Measurements from ENCODE around the gene ATXN7L1. TPM values are rescaled to one million over a fixed set of nuclear protein-coding genes. Genes with fewer than 3 reads are reported as not detected.

The ATXN7L1 gene
- total RNA-seq, 1 experiment from 2014 or later: 24.3 TPM

- peaks cover 5% of the 10 kb centered on the region for H3K27me3 Mint-ChIP-seq (ENCODE audit: low read depth)
- Histone ChIP-seq H3K4me2 (ENCODE audit: insufficient read depth, insufficient read length, low read length) (no peak overlapping the region), H3K9ac (ENCODE audit: extremely low read depth, insufficient read length, low read length) (no peak overlapping the region), H2BK20ac (ENCODE audit: low read depth, low read length, poor library complexity, severe bottlenecking) (no peak overlapping the region), H2BK12ac (ENCODE audit: insufficient read length, low read depth, low read length) (no peak overlapping the region), H2BK15ac (ENCODE audit: low read depth, low read length) (no peak overlapping the region), H4K20me1 (ENCODE audit: control insufficient read depth, insufficient read depth, insufficient read length) (peaks cover 4% of the 10 kb centered on the region), H4K8ac (replicated peaks; ENCODE audit: insufficient read length, low read depth, low read length) (no peak overlapping the region), H3K79me2 (ENCODE audit: insufficient read depth, low read length) (peaks cover 2% of the 10 kb centered on the region; the same call in 1 of the 2 replicates), H3K4me1 (ENCODE audit: insufficient read depth, low read length) (peaks cover 16% of the 10 kb centered on the region; the same call in 1 of the 2 replicates), H3K79me1 (ENCODE audit: insufficient read depth, low read depth, low read length, poor library complexity, severe bottlenecking) (no peaks in the 10 kb centered on the region), H3T11ph (ENCODE audit: low read length) (no peak overlapping the region), H3K27me3 (ENCODE audit: insufficient read depth, low read length) (no peaks in the 10 kb centered on the region), H3K23ac (ENCODE audit: insufficient read length, low read depth, low read length) (no peak overlapping the region), H2BK120ac (ENCODE audit: low read depth, low read length, poor library complexity, severe bottlenecking) (no peak overlapping the region), H3K56ac (ENCODE audit: insufficient read length, low read depth, low read length) (no peak overlapping the region), H4K5ac (ENCODE audit: insufficient read length, low read depth, low read length) (no peak overlapping the region), H3K9me3 (ENCODE audit: control insufficient read depth, low read depth, low read length) (no peaks in the 10 kb centered on the region), H3K27ac (ENCODE audit: insufficient read length, low read depth, low read length) (no peak overlapping the region), H3K4ac (ENCODE audit: low read depth, low read length) (no peak overlapping the region), H4K91ac (ENCODE audit: insufficient read length, low read depth, low read length) (no peak overlapping the region), H2AFZ (ENCODE audit: low read length) (no peak overlapping the region), H3K18ac (ENCODE audit: insufficient read length, low read depth, low read length) (peak overlapping the region; percentile 40), H3K23me2 (ENCODE audit: insufficient read length, low read depth, low read length, poor library complexity, severe bottlenecking) (no peaks in the 10 kb centered on the region), H2BK5ac (ENCODE audit: insufficient read length, low read length) (no peak overlapping the region), H3K14ac (ENCODE audit: insufficient read depth, low read length) (peak overlapping the region; percentile 23; the same call in 1 of the 2 replicates), H2AK5ac (ENCODE audit: insufficient read length, low read length) (no peak overlapping the region)
- TF ChIP-seq CTCF (conservative IDR thresholded peaks at IDR 0.05): no peak
- H3K9me3 Mint-ChIP-seq: no peaks in the 10 kb centered on the region; a peak in 1 of 5 replicates
- DNase-seq: no peak
- peaks cover 48 to 49% of the 10 kb centered on the region in 2 experiments for H3K4me1 Mint-ChIP-seq
- peak overlapping the region in 2 of 3 experiments; percentile 16 to 25; a peak in 2 of 7 replicates for H3K27ac Mint-ChIP-seq
- no peaks in the 10 kb centered on the region for H3K36me3 Mint-ChIP-seq (ENCODE audit: insufficient read depth in 1 of 3, low read depth in 3 of 3)
- WGBS (ENCODE audit: extremely low coverage, insufficient read length, low lambda C conversion rate): no CpG with 5 or more reads among the region's 17 CpGs
- H3K4me3 Mint-ChIP-seq: no peak overlapping the region
Observed at GRCh38 chr7:105853931-105854419, 22.4 kb downstream of the ATXN7L1 start.
